ENCODE results near the gene RXFP2.

The RXFP2 gene

DNA sequence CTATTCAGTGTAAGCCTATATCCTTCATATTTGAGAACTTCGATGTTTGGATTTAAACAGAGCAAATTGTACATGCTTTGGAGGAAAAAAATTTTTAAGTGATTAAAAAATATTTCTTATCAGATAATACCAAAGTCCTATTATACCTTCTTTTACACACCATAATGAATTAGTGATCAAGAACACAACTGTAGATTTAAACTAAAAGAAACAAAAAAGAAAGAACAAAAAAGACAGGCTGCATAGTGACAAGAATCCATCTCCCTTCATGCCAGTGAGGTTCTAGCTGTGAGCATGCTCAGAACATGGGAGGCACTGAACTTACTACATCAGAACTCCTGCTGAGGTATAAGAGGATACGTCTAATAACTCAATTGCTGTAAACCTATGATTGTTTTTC lies at the start of gene RXFP2:
Gene RXFP2, plus strand, starts transcription at position 301 of the 400 bp plus-strand sequence. Its CDS starts 87 bp downstream, at position 388.
- H3K27me3 Mint-ChIP-seq: peaks cover 6% of the 10 kb centered on the region

DNA sequence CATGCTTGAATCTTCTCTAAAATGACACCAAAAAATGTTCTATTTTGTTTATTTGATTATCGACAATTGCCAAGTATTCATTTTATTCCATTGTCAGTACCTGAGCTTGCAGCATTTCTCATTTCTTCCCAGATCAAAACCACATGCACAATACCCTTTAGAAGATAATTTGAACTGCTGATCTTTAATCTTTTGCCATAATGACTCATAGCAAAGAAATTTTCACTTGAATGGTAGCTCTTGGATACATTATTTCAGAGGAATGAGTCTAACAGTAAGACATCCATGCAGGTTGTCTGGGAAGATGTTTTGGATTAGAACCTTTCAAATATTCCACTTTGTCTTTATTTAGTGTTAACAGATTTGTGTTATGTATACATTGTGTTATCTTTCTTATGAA lies 42.0 kb upstream of the RXFP2 start:
- H3K9me3 Mint-ChIP-seq: peaks cover 10% of the 10 kb centered on the region
- peaks cover 2% of the 10 kb centered on the region for H3K36me3 Mint-ChIP-seq
- H3K4me3 Mint-ChIP-seq: no peak overlapping the region
- H3K27me3 Mint-ChIP-seq: peaks cover under 1% of the 10 kb centered on the region
- no peaks in the 10 kb centered on the region for H3K4me1 Mint-ChIP-seq
- H3K27ac Mint-ChIP-seq: no peak overlapping the region

More for the DNA sequence above, at the start of gene RXFP2:
- peaks cover 3% of the 10 kb centered on the region for H3K4me1 Mint-ChIP-seq
- no peak within 1 kb of the TSS for H3K4me3 Mint-ChIP-seq
- H3K27ac Mint-ChIP-seq: no peak within 1 kb of the TSS
- H3K36me3 Mint-ChIP-seq: no peaks in the 10 kb centered on the region
- no peaks in the 10 kb centered on the region for H3K9me3 Mint-ChIP-seq

DNA sequence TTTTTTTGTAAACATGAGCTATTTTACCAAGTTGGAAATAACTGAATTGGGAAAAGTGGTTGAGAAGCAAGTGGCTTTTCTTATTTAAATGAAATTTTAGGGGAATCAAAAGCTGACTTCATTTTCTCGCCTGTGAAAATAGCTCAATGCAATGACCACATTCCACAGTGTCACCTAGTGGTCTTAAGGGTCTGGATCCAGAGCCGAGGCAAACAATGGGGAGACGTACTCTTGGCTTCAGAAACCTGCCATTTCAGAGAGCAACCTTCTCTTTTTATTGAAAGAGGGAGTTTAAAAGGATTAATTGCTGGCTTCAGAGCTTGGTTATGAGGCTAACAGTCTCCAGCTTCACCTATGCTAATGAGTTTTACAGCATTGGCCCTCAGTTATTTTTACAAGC lies 39.7 kb upstream of the RXFP2 start:
- Mint-ChIP-seq H3K27ac (no peak overlapping the region), H3K27me3 (peaks cover 2% of the 10 kb centered on the region), H3K9me3 (peaks cover 6% of the 10 kb centered on the region), H3K36me3 (peaks cover 2% of the 10 kb centered on the region), H3K4me3 (no peak overlapping the region), H3K4me1 (no peaks in the 10 kb centered on the region)

GRCh38 chr13:31703780-31704179 lies 35.5 kb upstream of the RXFP2 start:
- peaks cover 8% of the 10 kb centered on the region for H3K27me3 Mint-ChIP-seq
- no peak overlapping the region for H3K4me3 Mint-ChIP-seq
- no peaks in the 10 kb centered on the region for H3K9me3 Mint-ChIP-seq
- H3K36me3 Mint-ChIP-seq: no peaks in the 10 kb centered on the region
- H3K27ac Mint-ChIP-seq: no peak overlapping the region
- no peaks in the 10 kb centered on the region for H3K4me1 Mint-ChIP-seq

DNA sequence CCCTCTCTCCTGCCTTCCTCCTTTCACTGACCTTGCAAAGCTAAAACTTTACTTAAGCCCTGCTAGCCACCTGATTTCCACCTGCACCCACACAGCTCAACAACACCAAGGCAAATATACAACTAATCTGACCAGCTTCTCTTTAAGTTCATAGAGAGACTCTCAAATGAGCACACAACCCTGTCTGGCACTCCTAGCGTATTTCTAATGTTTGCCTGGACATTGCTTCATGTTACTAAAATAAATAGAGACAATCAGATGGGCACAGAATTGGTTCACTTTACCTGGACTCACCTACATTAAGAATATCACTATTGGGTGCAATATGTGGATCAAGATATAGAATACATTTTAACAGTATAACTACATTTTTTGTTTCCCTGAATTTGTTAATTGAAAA lies 33.2 kb upstream of the RXFP2 start:
- H3K27me3 Mint-ChIP-seq: peaks cover 8% of the 10 kb centered on the region
- no peaks in the 10 kb centered on the region for H3K4me1 Mint-ChIP-seq
- no peak overlapping the region for H3K4me3 Mint-ChIP-seq

DNA sequence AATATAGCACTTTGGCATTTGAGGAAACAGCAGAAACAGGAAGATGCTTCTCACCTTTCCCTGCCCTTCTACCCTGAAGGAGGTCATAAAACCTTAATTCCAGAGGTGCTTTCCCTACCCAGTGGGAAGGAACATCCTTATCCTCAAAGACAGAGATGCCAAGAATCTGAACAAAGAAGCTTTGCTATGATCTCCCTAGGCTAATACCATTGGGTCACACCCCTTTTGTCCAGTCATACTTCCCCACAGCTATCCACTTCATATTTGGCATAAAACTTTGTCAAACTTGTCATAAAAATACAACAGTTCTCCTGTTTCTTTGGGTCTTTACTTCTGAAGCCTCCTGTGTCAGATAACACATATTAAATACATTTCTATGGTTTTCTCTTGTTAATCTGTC lies 21.7 kb upstream of the RXFP2 start:
- Mint-ChIP-seq H3K27me3 (peaks cover 11% of the 10 kb centered on the region), H3K27ac (no peak overlapping the region), H3K4me3 (no peak overlapping the region), H3K9me3 (peaks cover 4% of the 10 kb centered on the region), H3K36me3 (no peaks in the 10 kb centered on the region), H3K4me1 (no peaks in the 10 kb centered on the region)

More for the DNA sequence above, 33.2 kb upstream of the RXFP2 start:
- Mint-ChIP-seq H3K27ac (no peak overlapping the region), H3K36me3 (no peaks in the 10 kb centered on the region), H3K9me3 (no peaks in the 10 kb centered on the region)

DNA sequence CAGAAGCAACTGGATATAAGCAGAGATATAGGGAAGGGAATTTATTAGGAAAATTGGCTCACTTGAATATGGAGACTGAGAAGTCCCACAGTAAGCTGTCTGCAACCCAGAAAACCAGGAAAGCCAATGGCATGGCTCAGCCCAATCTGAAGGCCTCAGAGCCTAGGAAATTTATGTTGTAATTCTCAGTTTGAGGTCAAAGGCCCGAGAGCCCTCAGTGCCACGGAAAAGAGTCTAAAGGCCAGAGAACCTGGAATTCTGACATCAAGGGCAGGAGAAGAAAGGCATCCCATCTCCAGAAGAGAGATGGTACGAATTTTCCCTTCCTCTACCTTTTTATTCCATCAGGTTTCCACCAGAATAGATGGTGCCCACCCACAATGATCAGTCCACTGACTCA lies 20.1 kb upstream of the RXFP2 start:
- no peak overlapping the region for H3K4me3 Mint-ChIP-seq
- H3K27me3 Mint-ChIP-seq: peaks cover 11% of the 10 kb centered on the region

DNA sequence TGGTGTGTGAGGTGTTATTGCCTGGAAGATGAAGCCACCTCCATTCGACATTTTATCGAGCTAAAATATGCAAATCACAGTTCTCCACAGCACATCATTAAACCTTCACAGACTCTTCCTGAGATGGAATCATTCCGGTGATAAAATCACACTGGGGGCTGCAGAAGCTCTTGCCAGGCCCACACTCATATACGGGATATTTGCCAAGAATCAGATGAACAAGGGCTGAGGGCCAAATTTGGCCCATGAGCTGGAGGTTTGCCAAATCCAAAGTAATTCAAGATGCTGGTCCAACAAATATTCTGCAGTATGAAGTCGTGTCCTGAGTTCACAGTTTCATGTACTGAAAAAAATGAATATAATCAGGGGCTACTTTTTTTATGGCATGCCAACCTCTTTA lies 16.7 kb upstream of the RXFP2 start:
- Mint-ChIP-seq H3K36me3 (no peaks in the 10 kb centered on the region), H3K4me1 (no peaks in the 10 kb centered on the region), H3K4me3 (no peak overlapping the region), H3K27ac (no peak overlapping the region), H3K27me3 (peaks cover 3% of the 10 kb centered on the region), H3K9me3 (peaks cover 4% of the 10 kb centered on the region)

More for the DNA sequence above, 20.1 kb upstream of the RXFP2 start:
- Mint-ChIP-seq H3K27ac (no peak overlapping the region), H3K4me1 (no peaks in the 10 kb centered on the region), H3K9me3 (peaks cover 4% of the 10 kb centered on the region), H3K36me3 (no peaks in the 10 kb centered on the region)

- Mint-ChIP-seq H3K27me3 (peaks cover 1% of the 10 kb centered on the region), H3K9me3 (no peaks in the 10 kb centered on the region), H3K36me3 (no peaks in the 10 kb centered on the region), H3K27ac (no peak overlapping the region), H3K4me3 (no peak overlapping the region), H3K4me1 (no peaks in the 10 kb centered on the region)
Measured at GRCh38 chr13:31725841-31726240, 13.5 kb upstream of the RXFP2 start.

- no peak overlapping the region for H3K4me3 Mint-ChIP-seq
- no peaks in the 10 kb centered on the region for H3K9me3 Mint-ChIP-seq
- H3K27ac Mint-ChIP-seq: no peak overlapping the region
- peaks cover 4% of the 10 kb centered on the region for H3K27me3 Mint-ChIP-seq
- H3K4me1 Mint-ChIP-seq: no peaks in the 10 kb centered on the region
- H3K36me3 Mint-ChIP-seq: no peaks in the 10 kb centered on the region
Measured at GRCh38 chr13:31731921-31732320, 7.4 kb upstream of the RXFP2 start.

GRCh38 chr13:31733066-31733465 lies 6.3 kb upstream of the RXFP2 start:
- no peaks in the 10 kb centered on the region for H3K4me1 Mint-ChIP-seq
- H3K27me3 Mint-ChIP-seq: peaks cover 4% of the 10 kb centered on the region
- no peaks in the 10 kb centered on the region for H3K36me3 Mint-ChIP-seq
- H3K27ac Mint-ChIP-seq: no peak overlapping the region
- no peak overlapping the region for H3K4me3 Mint-ChIP-seq
- no peaks in the 10 kb centered on the region for H3K9me3 Mint-ChIP-seq

DNA sequence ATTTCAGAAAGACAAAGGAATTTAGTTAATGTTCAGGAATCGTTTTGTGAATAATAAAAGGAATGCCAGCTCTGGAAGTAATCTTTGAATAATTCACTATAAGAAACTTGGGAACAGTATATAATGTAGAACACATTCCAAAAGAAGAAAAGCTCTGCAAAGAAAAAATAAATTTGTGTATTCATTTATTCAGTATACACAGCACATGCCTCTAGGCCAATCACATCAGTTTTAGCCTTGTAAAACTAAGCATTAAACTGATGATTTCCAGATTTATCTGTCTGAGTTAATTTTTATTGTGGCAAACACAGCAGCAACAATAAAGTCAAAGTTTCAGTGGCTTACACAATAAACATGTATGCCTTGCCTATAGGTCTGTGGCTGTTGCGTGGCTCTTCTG lies 5.7 kb upstream of the RXFP2 start:
- no peaks in the 10 kb centered on the region for H3K36me3 Mint-ChIP-seq
- H3K27me3 Mint-ChIP-seq: peaks cover 4% of the 10 kb centered on the region
- H3K4me3 Mint-ChIP-seq: no peak overlapping the region
- H3K4me1 Mint-ChIP-seq: no peaks in the 10 kb centered on the region
- no peak overlapping the region for H3K27ac Mint-ChIP-seq
- no peaks in the 10 kb centered on the region for H3K9me3 Mint-ChIP-seq

GRCh38 chr13:31742097-31742734 lies 2.9 kb downstream of the RXFP2 start:
- Mint-ChIP-seq H3K4me3 (no peak overlapping the region), H3K4me1 (peaks cover 3% of the 10 kb centered on the region), H3K9me3 (no peaks in the 10 kb centered on the region), H3K36me3 (no peaks in the 10 kb centered on the region), H3K27ac (no peak overlapping the region), H3K27me3 (peaks cover 8% of the 10 kb centered on the region)

DNA sequence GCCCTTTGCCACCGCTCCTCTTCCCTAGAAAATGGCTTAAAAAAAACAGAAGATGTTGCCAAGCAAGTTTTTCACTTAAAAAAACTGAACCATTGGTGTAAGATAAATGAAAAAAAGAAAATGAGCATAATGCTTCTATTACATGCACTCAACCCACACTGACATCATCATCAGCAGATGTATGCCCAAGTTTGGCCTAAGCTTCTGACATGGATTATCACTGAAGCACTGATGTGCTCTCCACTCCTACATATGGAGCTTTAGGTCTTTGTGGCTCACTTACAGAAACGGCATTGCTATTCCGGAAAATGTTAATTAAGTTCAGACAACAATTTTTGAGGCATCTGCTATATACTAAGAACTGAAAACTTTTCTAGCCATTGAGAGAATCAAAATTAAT lies 8.0 kb downstream of the RXFP2 start:
- no peaks in the 10 kb centered on the region for H3K9me3 Mint-ChIP-seq
- H3K27ac Mint-ChIP-seq: no peak overlapping the region
- peaks cover 8% of the 10 kb centered on the region for H3K27me3 Mint-ChIP-seq
- H3K4me1 Mint-ChIP-seq: peaks cover under 1% of the 10 kb centered on the region
- no peak overlapping the region for H3K4me3 Mint-ChIP-seq
- no peaks in the 10 kb centered on the region for H3K36me3 Mint-ChIP-seq

DNA sequence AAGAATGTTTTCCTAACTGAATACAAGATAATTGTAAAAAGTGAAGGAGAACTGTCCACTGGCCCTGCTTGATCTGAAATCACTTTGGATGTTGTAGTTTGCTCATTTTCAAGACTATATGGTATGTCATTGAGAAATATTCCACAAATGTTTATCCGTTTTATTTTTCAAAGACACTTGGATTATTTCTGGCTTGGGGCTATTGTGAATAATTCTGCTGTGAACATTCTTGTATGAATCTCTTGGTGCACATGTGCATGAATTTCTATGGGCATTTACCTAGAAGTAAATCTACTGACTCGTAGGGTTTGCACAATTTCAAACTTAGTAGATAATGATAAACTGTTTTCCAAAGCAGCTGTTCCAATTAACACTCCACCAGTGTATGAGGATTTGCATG lies 8.6 kb downstream of the RXFP2 start:
- peaks cover 6% of the 10 kb centered on the region for H3K27me3 Mint-ChIP-seq
- H3K27ac Mint-ChIP-seq: no peak overlapping the region
- H3K9me3 Mint-ChIP-seq: no peaks in the 10 kb centered on the region
- no peaks in the 10 kb centered on the region for H3K36me3 Mint-ChIP-seq
- H3K4me3 Mint-ChIP-seq: no peak overlapping the region
- H3K4me1 Mint-ChIP-seq: no peaks in the 10 kb centered on the region

DNA sequence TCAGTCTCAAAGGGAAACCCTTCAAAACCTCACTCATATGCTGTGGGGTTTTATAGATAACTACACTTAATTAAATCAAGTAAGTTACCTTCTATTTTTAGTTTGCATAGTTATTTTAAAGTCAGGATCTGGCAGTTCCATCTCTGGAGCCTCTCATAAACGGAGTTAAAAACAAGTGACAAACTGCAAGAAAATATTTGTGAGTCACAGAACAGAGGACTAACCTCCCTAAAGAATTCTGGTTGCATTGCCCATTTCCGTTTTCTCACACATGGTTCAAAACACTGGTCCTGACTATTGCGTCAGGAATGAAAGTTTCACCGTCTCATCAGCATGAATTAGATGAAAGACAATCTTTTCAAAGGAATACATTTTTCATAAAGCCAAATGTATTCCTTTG lies 10.6 kb downstream of the RXFP2 start:
- no peak overlapping the region for H3K27ac Mint-ChIP-seq
- no peaks in the 10 kb centered on the region for H3K9me3 Mint-ChIP-seq
- peaks cover 4% of the 10 kb centered on the region for H3K27me3 Mint-ChIP-seq

DNA sequence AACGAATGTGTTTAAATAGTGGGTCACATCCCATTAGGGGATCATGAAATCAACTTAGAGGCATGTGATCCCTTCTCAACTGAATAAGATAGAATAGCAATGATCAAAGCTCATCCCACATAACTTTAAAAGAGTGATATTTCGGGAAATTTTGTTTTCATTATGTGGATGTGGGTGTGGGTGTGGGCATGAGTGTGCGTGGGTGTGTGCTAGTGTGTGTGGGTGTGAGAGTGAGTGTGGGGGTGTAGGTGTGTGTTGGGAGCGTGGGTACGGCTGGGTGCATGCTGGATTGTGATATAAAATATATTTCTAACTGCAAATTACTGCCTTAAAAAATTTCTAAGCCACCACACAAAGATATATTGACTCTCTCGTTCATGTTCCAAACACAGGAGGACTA lies 15.9 kb downstream of the RXFP2 start:
- Mint-ChIP-seq H3K27me3 (peaks cover 1% of the 10 kb centered on the region), H3K4me3 (no peak overlapping the region), H3K4me1 (no peaks in the 10 kb centered on the region), H3K36me3 (no peaks in the 10 kb centered on the region), H3K27ac (no peak overlapping the region), H3K9me3 (no peaks in the 10 kb centered on the region)

More for the DNA sequence above, 10.6 kb downstream of the RXFP2 start:
- Mint-ChIP-seq H3K36me3 (no peaks in the 10 kb centered on the region), H3K4me1 (no peaks in the 10 kb centered on the region), H3K4me3 (no peak overlapping the region)
